K562 (cell line): Measurements from ENCODE around the gene TTC23L.

ENCODE experiments used
- FOXK1 ChIP-seq: sonication (generic); formaldehyde crosslinking; IDR thresholded peaks from 2 replicates; pipeline ENCODE4 v1.8.0; 2022; ENCODE audit warnings: missing genetic modification reagents, mild to moderate bottlenecking, borderline replicate concordance
- RAD21 ChIP-seq, 2 experiments: fragments of 250-450 bp in 1 of 2; fragments of 450-650 bp in 1 of 2; sonication (Bioruptor Pico) in 1 of 2; formaldehyde crosslinking in 1 of 2; IDR thresholded peaks in 1 of 2; conservative IDR thresholded peaks in 1 of 2; 2 replicates each; pipeline versions ENCODE4 v1.4.0 to v1.8.0; 2020 to 2022; ENCODE audit warnings: mild to moderate bottlenecking in 2 of 2, moderate library complexity in 1 of 2
- ZNF24 ChIP-seq: fragments of 450-650 bp; IDR thresholded peaks from 2 replicates; pipeline ENCODE4 v1.6.1; 2016
- ZNF274 ChIP-seq: IDR thresholded peaks from 2 replicates; pipeline ENCODE4 v1.6.1; 2011; ENCODE audit warnings: low read depth, mild to moderate bottlenecking, low read length, moderate library complexity, borderline replicate concordance
- TF ChIP-seq, protein P1 (sequence below): fragments of 450-650 bp; IDR thresholded peaks from 2 replicates; pipeline ENCODE4 v1.6.1; 2017; ENCODE audit warnings: antibody characterized with exemption

DNA sequence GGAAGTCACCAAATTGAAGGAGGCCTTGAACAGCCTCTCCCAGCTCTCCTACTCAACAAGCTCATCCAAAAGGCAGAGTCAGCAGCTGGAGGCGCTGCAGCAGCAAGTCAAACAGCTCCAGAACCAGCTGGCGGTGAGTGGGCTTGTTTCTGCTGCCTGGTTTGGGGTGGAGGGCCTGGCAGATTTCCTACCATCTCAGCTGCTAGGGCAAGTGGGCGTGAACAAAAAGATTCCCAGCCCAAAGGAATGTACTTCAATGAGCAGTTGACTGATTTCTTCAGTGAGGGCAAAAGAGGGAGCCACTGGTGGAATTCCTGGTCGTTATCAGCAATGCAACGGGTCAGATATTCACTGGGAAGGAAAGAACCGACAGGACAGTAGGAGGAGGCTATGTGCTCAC is 12.6 kb upstream of the TTC23L start:
- TF ChIP-seq ZNF274 (no peak), RAD21 (CRISPR knock-in tag; conservative IDR thresholded peaks at IDR 0.05 in 1 of 2, IDR thresholded peaks at IDR 0.05 in 1 of 2) (no peak), FOXK1 (CRISPR knock-in tag) (no peak), ZNF24 (no peak)
- TF ChIP-seq, protein P1, sequence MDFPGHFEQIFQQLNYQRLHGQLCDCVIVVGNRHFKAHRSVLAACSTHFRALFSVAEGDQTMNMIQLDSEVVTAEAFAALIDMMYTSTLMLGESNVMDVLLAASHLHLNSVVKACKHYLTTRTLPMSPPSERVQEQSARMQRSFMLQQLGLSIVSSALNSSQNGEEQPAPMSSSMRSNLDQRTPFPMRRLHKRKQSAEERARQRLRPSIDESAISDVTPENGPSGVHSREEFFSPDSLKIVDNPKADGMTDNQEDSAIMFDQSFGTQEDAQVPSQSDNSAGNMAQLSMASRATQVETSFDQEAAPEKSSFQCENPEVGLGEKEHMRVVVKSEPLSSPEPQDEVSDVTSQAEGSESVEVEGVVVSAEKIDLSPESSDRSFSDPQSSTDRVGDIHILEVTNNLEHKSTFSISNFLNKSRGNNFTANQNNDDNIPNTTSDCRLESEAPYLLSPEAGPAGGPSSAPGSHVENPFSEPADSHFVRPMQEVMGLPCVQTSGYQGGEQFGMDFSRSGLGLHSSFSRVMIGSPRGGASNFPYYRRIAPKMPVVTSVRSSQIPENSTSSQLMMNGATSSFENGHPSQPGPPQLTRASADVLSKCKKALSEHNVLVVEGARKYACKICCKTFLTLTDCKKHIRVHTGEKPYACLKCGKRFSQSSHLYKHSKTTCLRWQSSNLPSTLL: no peak
